Right lobe of liver (tissue), 6 donors: ENCODE results near the gene C1orf52. TPM values are rescaled to one million over a fixed set of nuclear protein-coding genes. Genes with fewer than 3 reads are reported as not detected.

ENCODE experiments used
- ATAC-seq, 4 donors: fragments of 200-7000 bp; cut with Tn5 transposase; one replicate each; pipeline ENCODE4 v1.9.1; 2020; ENCODE audit warnings: mild to moderate bottlenecking in 4 of 4, moderate library complexity in 4 of 4
- DNase-seq, 3 donors: peaks; one replicate each; pipeline ENCODE4 v3.0.0-alpha.2; 2020
- H3K27ac ChIP-seq, 3 donors: fragments of 200-600 bp; one replicate each; pipeline ENCODE4 v1.8.0; 2022
- H3K27me3 ChIP-seq, 2 donors: fragments of 200-600 bp; one replicate each; pipeline ENCODE4 v1.8.0; 2022
- H3K36me3 ChIP-seq, 4 donors: fragments of 200-600 bp; sonication (generic) in 1 of 4; one replicate each; pipeline versions ENCODE4 v1.5.1 to v1.8.0; 2017 to 2022; ENCODE audit warnings: control low read depth in 1 of 4
- H3K4me1 ChIP-seq, 4 donors: fragments of 200-600 bp; sonication (generic) in 1 of 4; one replicate each; pipeline versions ENCODE4 v1.5.1 to v1.8.0; 2017 to 2022; ENCODE audit warnings: control low read depth in 1 of 4
- H3K4me3 ChIP-seq, 3 donors: fragments of 200-600 bp; one replicate each; pipeline ENCODE4 v1.8.0; 2022
- H3K9me3 ChIP-seq, 4 donors: fragments of 200-600 bp; sonication (generic) in 1 of 4; one replicate each; pipeline versions ENCODE4 v1.5.1 to v1.8.0; 2017 to 2022; ENCODE audit warnings: control low read depth in 1 of 4
- CTCF ChIP-seq, 4 donors: fragments of 200-600 bp in 3 of 4; fragments of 450-650 bp in 1 of 4; IDR thresholded peaks; one replicate each; pipeline versions ENCODE4 v1.5.1 to v1.8.0; 2016 to 2022; ENCODE audit warnings: antibody characterized with exemption in 4 of 4, mild to moderate bottlenecking in 2 of 4
- POLR2A ChIP-seq: fragments of 450-650 bp; IDR thresholded peaks from one replicate; pipeline ENCODE4 v1.6.1; 2017; ENCODE audit warnings: antibody characterized with exemption, mild to moderate bottlenecking
- WGBS: methylation state at CpG from one replicate; pipeline ENCODE4 v1.1.6; 2018; ENCODE audit warnings: low coverage, low lambda C conversion rate; ENCODE audit not compliant: insufficient coverage; ENCODE audit errors: missing lambda C conversion rate; 5-methylcytosine and 5-hydroxymethylcytosine counted together
- intact Hi-C, 2 donors: fragments of 100-400 bp; cut with DNase I; formaldehyde crosslinking; loops; one replicate each; pipeline versions ENCODE4 v1.11.2 to v1.14.1; 2022
- total RNA-seq, 6 experiments: library from RNA; depleted of rRNA in 2 of 6; stranded (reverse); fragments of >200 nt in 2 of 6; fragmentation: NEBNext Ultra II Directional in 3 of 6; extraction: Animal tissue kit (Norgen Biotek cat#: 25700) in 3 of 6; gene quantifications; one replicate each; pipeline versions ENCODE4 v1.1.0 to v1.2.4, GENCODE V29; 2016 to 2023
- donor health status: DM: no; HTN: yes; CAD: no.
- donor health status: DM: no; HTN: no; CAD: no.
- donor health status: DM: no; HTN: no; CAD: no.
- donor health status: DM: no; HTN: yes; CAD: no.
- donor health status: DM: no; HTN: yes; CAD: no.

Gene C1orf52
- total RNA-seq, 6 experiments from 2014 or later: 4.7 to 8.0 (median 6.7) TPM

GRCh38 chr1:85208488-85208887 lies 51.0 kb downstream of the C1orf52 start:
- no peak for TF ChIP-seq POLR2A
- TF ChIP-seq CTCF (IDR thresholded peaks at IDR 0.05): no peak
- Histone ChIP-seq H3K27me3 (no peaks in the 10 kb centered on the region), H3K4me3 (no peak overlapping the region), H3K4me1 (no peaks in the 10 kb centered on the region), H3K9me3 (no peaks in the 10 kb centered on the region), H3K36me3 (no peaks in the 10 kb centered on the region), H3K27ac (no peak overlapping the region)
- 23% methylated on average over 2 of the region's 2 CpGs for WGBS
- DNase-seq (no peak), ATAC-seq (no peak)
- intact Hi-C loops: no loop called here

- DNase-seq (no peak), ATAC-seq (no peak)
- Histone ChIP-seq H3K27me3 (no peaks in the 10 kb centered on the region), H3K4me1 (peaks cover 0 to 13% (median 4%) of the 10 kb centered on the region in 4 donors), H3K36me3 (no peaks in the 10 kb centered on the region), H3K4me3 (no peak overlapping the region), H3K27ac (no peak overlapping the region), H3K9me3 (no peaks in the 10 kb centered on the region)
- intact Hi-C loops: no loop called here
- TF ChIP-seq CTCF (IDR thresholded peaks at IDR 0.05): no peak
- TF ChIP-seq POLR2A: no peak
- WGBS: 83% methylated on average over 2 of the region's 2 CpGs
Measured at GRCh38 chr1:85203573-85204171, 55.8 kb downstream of the C1orf52 start.

GRCh38 chr1:85202864-85203255 lies 56.6 kb downstream of the C1orf52 start:
- WGBS: 73% methylated on average over 2 of the region's 2 CpGs
- Histone ChIP-seq H3K4me1 (peaks cover 0 to 21% (median 6%) of the 10 kb centered on the region in 4 donors), H3K9me3 (no peaks in the 10 kb centered on the region), H3K4me3 (no peak overlapping the region), H3K27me3 (no peaks in the 10 kb centered on the region), H3K27ac (no peak overlapping the region), H3K36me3 (no peaks in the 10 kb centered on the region)
- no peak for ATAC-seq
- no peak for TF ChIP-seq CTCF (IDR thresholded peaks at IDR 0.05)
- no peak for TF ChIP-seq POLR2A
- intact Hi-C loops: no loop called here
- DNase-seq: no peak

- intact Hi-C loops: no loop called here
- H3K36me3 ChIP-seq: no peaks in the 10 kb centered on the region
- WGBS: 3% methylated on average over 14 of the region's 14 CpGs
- H3K4me3 ChIP-seq: peak overlapping the region; percentile 55 to 84 (median 83)
- H3K4me1 ChIP-seq: peaks cover 0 to 25% (median 6%) of the 10 kb centered on the region in 4 donors
- peak overlapping the region in 2 of 3 donors; percentile 81 to 82 for H3K27ac ChIP-seq
- TF ChIP-seq CTCF (IDR thresholded peaks at IDR 0.05) (no peak), POLR2A (no peak)
- no peaks in the 10 kb centered on the region for H3K27me3 ChIP-seq
- no peaks in the 10 kb centered on the region for H3K9me3 ChIP-seq
- ATAC-seq: peak in 2 of 4 donors; percentile 7 to 20
- no peak for DNase-seq
Measured at GRCh38 chr1:85202092-85202863, 57.2 kb downstream of the C1orf52 start.
